PFSK-1 (cell line): ENCODE results near the gene ACSL6.

Experiments used
- POLR2AphosphoS5 ChIP-seq: IDR thresholded peaks from 2 replicates; pipeline ENCODE4 v1.6.1; 2012; ENCODE audit warnings: low read depth, mild to moderate bottlenecking, control low read depth, low read length, moderate library complexity
- REST ChIP-seq, 2 experiments: IDR thresholded peaks; 2 replicates each; pipeline versions ENCODE4 v1.6.1 to v1.8.0; 2011 to 2012; ENCODE audit warnings: low read depth in 2 of 2, low read length in 2 of 2, control low read depth in 1 of 2, inconsistent platforms in 1 of 2, mild to moderate bottlenecking in 1 of 2, moderate library complexity in 1 of 2; ENCODE audit not compliant: insufficient read depth in 1 of 2

GRCh38 chr5:131986161-131986912 is 25.1 kb downstream of the ACSL6 start:
- TF ChIP-seq REST (IDR thresholded peaks at IDR 0.05; ENCODE audit: insufficient read depth in 1 of 2, low read depth in 2 of 2, low read length in 2 of 2), result no peak
- TF ChIP-seq POLR2AphosphoS5, result no peak
